HG03175 (cell line): ENCODE data around the gene SAMD1.
"Not testable (repeated sequence)": the region's sequence is repeated elsewhere in the genome, so short reads cannot be mapped to it uniquely, and the experiment has no call there.

Experiments
- ATAC-seq: cut with Tn5 transposase; IDR thresholded peaks from one replicate; pipeline ENCODE4 v1.9.1; 2021; ENCODE audit warnings: mild to moderate bottlenecking, moderate library complexity; ENCODE audit not compliant: unreplicated experiment

Gene SAMD1

GRCh38 chr19:14042659-14043608 lies 47.6 kb downstream of the SAMD1 start:
- not testable (repeated sequence) for ATAC-seq

GRCh38 chr19:14039181-14039580 lies 51.4 kb downstream of the SAMD1 start:
- ATAC-seq: no peak
